Endodermal cell (in vitro differentiated cells): ENCODE results near the gene COX6A1. TPM values are rescaled to one million over a fixed set of nuclear protein-coding genes. Genes with fewer than 3 reads are reported as not detected.

ENCODE experiments used
- DNase-seq: peaks from one replicate; pipeline ENCODE4 v3.0.0-alpha.2; 2017
- H3K27ac ChIP-seq: 2 replicates; pipeline ENCODE4 v1.5.1; 2013; ENCODE audit warnings: mild to moderate bottlenecking, low read depth, low read length, moderate library complexity
- H3K27me3 ChIP-seq: 2 replicates; pipeline ENCODE4 v1.6.1; 2013; ENCODE audit warnings: mild to moderate bottlenecking, low read length, moderate library complexity; ENCODE audit not compliant: insufficient read depth, control insufficient read depth, poor library complexity, severe bottlenecking
- H3K36me3 ChIP-seq: 2 replicates; pipeline ENCODE4 v1.7.0; 2013; ENCODE audit warnings: mild to moderate bottlenecking, low read length, moderate library complexity; ENCODE audit not compliant: control insufficient read depth, insufficient read depth
- H3K4me1 ChIP-seq: one replicate; pipeline ENCODE4 v1.7.0; 2013; ENCODE audit warnings: low read length; ENCODE audit not compliant: control insufficient read depth, insufficient read depth
- H3K4me3 ChIP-seq: 2 replicates; pipeline ENCODE4 v1.5.1; 2013; ENCODE audit warnings: mild to moderate bottlenecking, low read length, moderate library complexity
- H3K9ac ChIP-seq: 2 replicates; pipeline ENCODE4 v1.6.1; 2013; ENCODE audit warnings: mild to moderate bottlenecking, low read length, moderate library complexity; ENCODE audit not compliant: poor library complexity, severe bottlenecking; ENCODE audit errors: extremely low read depth
- H3K9me3 ChIP-seq: 2 replicates; pipeline ENCODE4 v1.6.1; 2013; ENCODE audit warnings: mild to moderate bottlenecking, low read length, moderate library complexity; ENCODE audit not compliant: control insufficient read depth
- H3K27ac Mint-ChIP-seq: 2 replicates; pipeline ENCODE4 v1.8.0; 2020; ENCODE audit warnings: mixed read lengths
- H3K27me3 Mint-ChIP-seq: 2 replicates; pipeline ENCODE4 v1.8.0; 2021; ENCODE audit warnings: mild to moderate bottlenecking, mixed read lengths; ENCODE audit not compliant: insufficient read depth
- H3K36me3 Mint-ChIP-seq: 2 replicates; pipeline ENCODE4 v1.8.0; 2020; ENCODE audit warnings: low read depth, mixed read lengths
- H3K4me1 Mint-ChIP-seq: 2 replicates; pipeline ENCODE4 v1.8.0; 2020; ENCODE audit warnings: mixed read lengths
- H3K4me3 Mint-ChIP-seq: 2 replicates; pipeline ENCODE4 v1.8.0; 2020; ENCODE audit warnings: mild to moderate bottlenecking, moderate library complexity, mixed read lengths
- H3K9me3 Mint-ChIP-seq: 2 replicates; pipeline ENCODE4 v1.8.0; 2020; ENCODE audit warnings: mild to moderate bottlenecking, mixed read lengths
- WGBS, 2 experiments: methylation state at CpG; one replicate each; pipeline versions ENCODE4 v1.1.5 to v1.1.7; 2013; ENCODE audit warnings: missing lambda C conversion rate in 2 of 2, mixed read lengths in 1 of 2; ENCODE audit not compliant: insufficient coverage in 1 of 2, insufficient read length in 1 of 2; 5-methylcytosine and 5-hydroxymethylcytosine counted together
- long read RNA-seq, 4 experiments: library from polyadenylated mRNA in 2 of 4; library from RNA in 1 of 4; library from capped mRNA in 1 of 4; stranded (forward) in 3 of 4; unstranded in 1 of 4; transcript quantifications; one replicate each; pipeline ENCODE4 v2.0.0, GENCODE V29; 2020 to 2021; ENCODE audit warnings: inconsistent platforms in 1 of 4
- polyA plus RNA-seq, 2 experiments: library from polyadenylated mRNA; stranded (reverse); fragments of 50-300 nt; gene quantifications; one replicate each; pipeline ENCODE4 v1.2.3, GENCODE V29; 2013
- total RNA-seq, 2 donors: library from RNA; stranded (reverse); fragmentation: NEBNext Ultra II Directional in 1 of 2; extraction: Animal tissue kit (Norgen Biotek cat#: 25700) in 1 of 2; gene quantifications; 2 replicates in 1 of 2; 3 replicates in 1 of 2; pipeline ENCODE4 v1.2.1, GENCODE V29; 2021
- TF ChIP-seq, protein P1 (sequence below): fragments of 200-600 bp; sonication (generic); conservative IDR thresholded peaks from 2 replicates; pipeline ENCODE4 v1.5.0; 2021; ENCODE audit warnings: antibody characterized with exemption, mild to moderate bottlenecking

The COX6A1 gene
- 100 to 1,000 TPM; 344 to 354 TPM for total RNA-seq
- polyA plus RNA-seq (2013, experiment 1 of 2) = 576 TPM
- 530 TPM for polyA plus RNA-seq (2013, experiment 2 of 2)
- long read RNA-seq, experiment 1, transcript COX6A1-201 (3 exons, 572 nt) = major isoform, 135 of 136 reads
- long read RNA-seq, experiment 1, partial matches to known transcripts = 1 of 136 reads
- long read RNA-seq, experiment 1, other reads (novel, unspliced or antisense) = 0 of 136 reads
- long read RNA-seq, experiment 2, transcript COX6A1-201 (3 exons, 572 nt) = major isoform, 225 of 225 reads
- long read RNA-seq, experiment 2, partial matches to known transcripts = 0 of 225 reads
- long read RNA-seq, experiment 2, other reads (novel, unspliced or antisense) = 0 of 225 reads
- long read RNA-seq, experiment 3, transcript COX6A1-201 (3 exons, 572 nt) = major isoform, 70 of 73 reads
- long read RNA-seq, experiment 3, partial matches to known transcripts = 0 of 73 reads
- long read RNA-seq, experiment 3, other reads (novel, unspliced or antisense) = 0 of 73 reads
- long read RNA-seq, experiment 4, partial matches to known transcripts = 0 of 1 reads
- long read RNA-seq, experiment 4, other reads (novel, unspliced or antisense) = 0 of 1 reads

- Histone ChIP-seq H3K27me3 (no peaks in the 10 kb centered on the region), H3K36me3 (peaks cover 28% of the 10 kb centered on the region), H3K4me1 (no peaks in the 10 kb centered on the region), H3K27ac (no peak within 1 kb of the TSS), H3K9ac (peak within 1 kb of the TSS; percentile 24), H3K4me3 (peak within 1 kb of the TSS; percentile 87), H3K9me3 (no peaks in the 10 kb centered on the region)
- Mint-ChIP-seq H3K4me1 (peaks cover 3% of the 10 kb centered on the region), H3K36me3 (peaks cover 28% of the 10 kb centered on the region), H3K27ac (peak within 1 kb of the TSS; percentile 91), H3K9me3 (no peaks in the 10 kb centered on the region), H3K27me3 (peaks cover 3% of the 10 kb centered on the region), H3K4me3 (peak within 1 kb of the TSS; percentile 78)
- TF ChIP-seq, protein P1, sequence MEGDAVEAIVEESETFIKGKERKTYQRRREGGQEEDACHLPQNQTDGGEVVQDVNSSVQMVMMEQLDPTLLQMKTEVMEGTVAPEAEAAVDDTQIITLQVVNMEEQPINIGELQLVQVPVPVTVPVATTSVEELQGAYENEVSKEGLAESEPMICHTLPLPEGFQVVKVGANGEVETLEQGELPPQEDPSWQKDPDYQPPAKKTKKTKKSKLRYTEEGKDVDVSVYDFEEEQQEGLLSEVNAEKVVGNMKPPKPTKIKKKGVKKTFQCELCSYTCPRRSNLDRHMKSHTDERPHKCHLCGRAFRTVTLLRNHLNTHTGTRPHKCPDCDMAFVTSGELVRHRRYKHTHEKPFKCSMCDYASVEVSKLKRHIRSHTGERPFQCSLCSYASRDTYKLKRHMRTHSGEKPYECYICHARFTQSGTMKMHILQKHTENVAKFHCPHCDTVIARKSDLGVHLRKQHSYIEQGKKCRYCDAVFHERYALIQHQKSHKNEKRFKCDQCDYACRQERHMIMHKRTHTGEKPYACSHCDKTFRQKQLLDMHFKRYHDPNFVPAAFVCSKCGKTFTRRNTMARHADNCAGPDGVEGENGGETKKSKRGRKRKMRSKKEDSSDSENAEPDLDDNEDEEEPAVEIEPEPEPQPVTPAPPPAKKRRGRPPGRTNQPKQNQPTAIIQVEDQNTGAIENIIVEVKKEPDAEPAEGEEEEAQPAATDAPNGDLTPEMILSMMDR = no peak
- WGBS, 2 experiments = 0 to 2% methylated on average over 31 to 59 of the region's 59 CpGs
- peak; percentile 100 for DNase-seq
These were observed at the start of gene COX6A1 for GRCh38 chr12:120437735-120438494. TSS of gene COX6A1 (plus strand) at chr12:120438113. CDS start at chr12:120438127, 14 bp downstream.

- peaks cover 7% of the 10 kb centered on the region for H3K4me1 Mint-ChIP-seq
- H3K4me3 Mint-ChIP-seq = peak overlapping the region; percentile 57
- H3K27ac Mint-ChIP-seq = peak overlapping the region; percentile 88
- TF ChIP-seq, protein P1 = no peak
- Histone ChIP-seq H3K27me3 (no peaks in the 10 kb centered on the region), H3K36me3 (no peaks in the 10 kb centered on the region), H3K4me3 (peak overlapping the region; percentile 68), H3K9ac (no peak overlapping the region), H3K9me3 (no peaks in the 10 kb centered on the region), H3K4me1 (no peaks in the 10 kb centered on the region), H3K27ac (peak overlapping the region; percentile 89)
- H3K9me3 Mint-ChIP-seq = no peaks in the 10 kb centered on the region
- no peaks in the 10 kb centered on the region for H3K27me3 Mint-ChIP-seq
- 7 to 14% methylated on average over 11 to 24 of the region's 24 CpGs for WGBS, 2 experiments
- peak; percentile 93 for DNase-seq
- no peaks in the 10 kb centered on the region for H3K36me3 Mint-ChIP-seq
These were observed 49.0 kb upstream of the COX6A1 start for GRCh38 chr12:120388691-120389481.
